Measurements from ENCODE around the gene MLH3.

GRCh38 chr14:75002392-75003249 is 48.6 kb downstream of the MLH3 start, which contains the start of gene EIF2B2:
- TF ChIP-seq, protein P1, sequence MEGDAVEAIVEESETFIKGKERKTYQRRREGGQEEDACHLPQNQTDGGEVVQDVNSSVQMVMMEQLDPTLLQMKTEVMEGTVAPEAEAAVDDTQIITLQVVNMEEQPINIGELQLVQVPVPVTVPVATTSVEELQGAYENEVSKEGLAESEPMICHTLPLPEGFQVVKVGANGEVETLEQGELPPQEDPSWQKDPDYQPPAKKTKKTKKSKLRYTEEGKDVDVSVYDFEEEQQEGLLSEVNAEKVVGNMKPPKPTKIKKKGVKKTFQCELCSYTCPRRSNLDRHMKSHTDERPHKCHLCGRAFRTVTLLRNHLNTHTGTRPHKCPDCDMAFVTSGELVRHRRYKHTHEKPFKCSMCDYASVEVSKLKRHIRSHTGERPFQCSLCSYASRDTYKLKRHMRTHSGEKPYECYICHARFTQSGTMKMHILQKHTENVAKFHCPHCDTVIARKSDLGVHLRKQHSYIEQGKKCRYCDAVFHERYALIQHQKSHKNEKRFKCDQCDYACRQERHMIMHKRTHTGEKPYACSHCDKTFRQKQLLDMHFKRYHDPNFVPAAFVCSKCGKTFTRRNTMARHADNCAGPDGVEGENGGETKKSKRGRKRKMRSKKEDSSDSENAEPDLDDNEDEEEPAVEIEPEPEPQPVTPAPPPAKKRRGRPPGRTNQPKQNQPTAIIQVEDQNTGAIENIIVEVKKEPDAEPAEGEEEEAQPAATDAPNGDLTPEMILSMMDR (CRISPR knock-in tag; IDR thresholded peaks at IDR 0.05) = peak; percentile 53
- TF ChIP-seq TBP (CRISPR knock-in tag; IDR thresholded peaks at IDR 0.05) (no peak), GMEB2 (CRISPR knock-in tag; IDR thresholded peaks at IDR 0.05; ENCODE audit: low read depth) (no peak), ZFP37 (CRISPR knock-in tag; IDR thresholded peaks at IDR 0.05; ENCODE audit: borderline replicate concordance) (no peak; the same call in none of the 2 replicates), GABPA (IDR thresholded peaks at IDR 0.05; ENCODE audit: low read depth, low read length) (peak; percentile 93), GABPA (CRISPR knock-in tag; IDR thresholded peaks at IDR 0.05; ENCODE audit: low read depth) (peak; percentile 98), HNRNPH1 (optimal IDR thresholded peaks at IDR 0.05; ENCODE audit: low read depth, low read length) (no peak), ZNF703 (CRISPR knock-in tag; IDR thresholded peaks at IDR 0.05; ENCODE audit: borderline replicate concordance) (no peak), SETDB1 (CRISPR knock-in tag; IDR thresholded peaks at IDR 0.05; ENCODE audit: borderline replicate concordance) (no peak), YY1 (IDR thresholded peaks at IDR 0.05; ENCODE audit: insufficient read depth, insufficient replicate concordance, low read depth, low read length) (peak; percentile 29), RFX5 (IDR thresholded peaks at IDR 0.05; ENCODE audit: low read depth, low read length) (no peak), STAT5B (CRISPR knock-in tag; IDR thresholded peaks at IDR 0.05) (no peak)
- TF ChIP-seq, protein P2, sequence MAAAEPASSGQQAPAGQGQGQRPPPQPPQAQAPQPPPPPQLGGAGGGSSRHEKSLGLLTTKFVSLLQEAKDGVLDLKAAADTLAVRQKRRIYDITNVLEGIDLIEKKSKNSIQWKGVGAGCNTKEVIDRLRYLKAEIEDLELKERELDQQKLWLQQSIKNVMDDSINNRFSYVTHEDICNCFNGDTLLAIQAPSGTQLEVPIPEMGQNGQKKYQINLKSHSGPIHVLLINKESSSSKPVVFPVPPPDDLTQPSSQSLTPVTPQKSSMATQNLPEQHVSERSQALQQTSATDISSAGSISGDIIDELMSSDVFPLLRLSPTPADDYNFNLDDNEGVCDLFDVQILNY (CRISPR knock-in tag; conservative IDR thresholded peaks at IDR 0.05) = no peak
- TF ChIP-seq, protein P3, sequence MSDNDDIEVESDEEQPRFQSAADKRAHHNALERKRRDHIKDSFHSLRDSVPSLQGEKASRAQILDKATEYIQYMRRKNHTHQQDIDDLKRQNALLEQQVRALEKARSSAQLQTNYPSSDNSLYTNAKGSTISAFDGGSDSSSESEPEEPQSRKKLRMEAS (IDR thresholded peaks at IDR 0.05) = peak; percentile 72

Data from HepG2 (cell line).